Measurements from ENCODE around the gene GAL. TPM values are rescaled to one million over a fixed set of nuclear protein-coding genes. Genes with fewer than 3 reads are reported as not detected.
A peak's percentile ranks its signal among the peaks of the same experiment; 100 is the strongest.

The GAL gene
- total and polyA plus RNA-seq, 2 of the 8 experiments (the other 6 are each of a cell fraction or from before 2014, with no cell fraction given) = 81.8 to 233 TPM

DNA sequence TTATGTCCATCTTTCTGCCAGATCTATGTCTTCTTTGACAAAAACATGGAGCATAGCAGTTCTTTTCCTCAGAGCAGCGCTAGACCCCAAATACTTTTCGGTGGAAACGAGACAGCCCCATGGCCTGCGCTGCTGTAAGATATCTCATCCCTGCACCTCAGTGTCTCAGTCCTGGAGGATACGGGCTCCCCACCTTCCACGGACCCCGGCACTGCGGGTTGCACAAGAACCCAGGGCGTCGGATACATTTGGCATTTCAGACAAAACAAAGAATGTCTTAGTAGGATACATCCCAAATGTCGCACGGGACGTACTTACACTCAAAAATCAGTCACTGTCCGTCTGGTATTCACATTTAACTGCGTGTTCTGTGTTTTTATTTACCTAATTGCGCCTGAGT lies 9.9 kb upstream of the GAL start:
- Histone ChIP-seq H3K27me3 (replicated peaks in 1 of 4; ENCODE audit: control insufficient read depth in 3 of 4, extremely low read depth in 1 of 4, insufficient read depth in 3 of 4, low read length in 3 of 4) (no peaks in the 10 kb centered on the region; a peak in 2 of 7 replicates), H2AK5ac (ENCODE audit: low read depth, low read length) (no peak overlapping the region), H3K4ac (replicated peaks; ENCODE audit: insufficient read length, low read depth, low read length) (no peak overlapping the region), H2BK120ac (replicated peaks; ENCODE audit: low read depth, low read length) (no peak overlapping the region), H2BK12ac (ENCODE audit: low read depth, low read length) (0 out of 2 replicates have a peak overlapping the region, but pooled peaks have one; percentile 7), H3K23me2 (ENCODE audit: low read depth, low read length) (no peaks in the 10 kb centered on the region), H3K14ac (ENCODE audit: insufficient read length) (no peak overlapping the region), H3K23ac (ENCODE audit: insufficient read length) (no peak overlapping the region), H2BK5ac (ENCODE audit: low read depth, low read length) (no peak overlapping the region), H2AFZ (ENCODE audit: low read length) (no peak overlapping the region), H3K56ac (replicated peaks; ENCODE audit: insufficient read length, low read depth, low read length) (no peak overlapping the region), H3K79me2 (ENCODE audit: control insufficient read depth in 1 of 2, insufficient read depth in 2 of 2, low read length in 2 of 2) (no peaks in the 10 kb centered on the region), H3K9ac (replicated peaks in 1 of 4; ENCODE audit: extremely low read depth in 1 of 4, low read depth in 3 of 4, low read length in 3 of 4) (no peak overlapping the region), H4K91ac (replicated peaks; ENCODE audit: insufficient read length, low read length) (no peak overlapping the region), H3K4me3 (ENCODE audit: extremely low read depth in 1 of 4, insufficient read depth in 2 of 4, low read depth in 3 of 4, low read length in 4 of 4) (no peak overlapping the region), H3K27ac (ENCODE audit: low read depth, low read length) (no peak overlapping the region), H3K4me1 (replicated peaks in 1 of 4; ENCODE audit: control insufficient read depth in 3 of 4, insufficient read depth in 4 of 4, low read length in 3 of 4) (peaks cover 0 to 6% (median 2%) of the 10 kb centered on the region in 4 experiments; a peak in 3 of 7 replicates), H4K20me1 (replicated peaks in 1 of 2; ENCODE audit: control insufficient read depth in 1 of 2, insufficient read depth in 2 of 2, low read length in 2 of 2) (no peaks in the 10 kb centered on the region), H3K4me2 (ENCODE audit: insufficient read depth in 1 of 2, low read depth in 2 of 2, low read length in 2 of 2) (no peak overlapping the region), H3K79me1 (ENCODE audit: low read depth, low read length) (no peaks in the 10 kb centered on the region), H2BK15ac (ENCODE audit: low read length) (peak overlapping the region; percentile 61; the same call in 1 of the 2 replicates), H4K8ac (ENCODE audit: extremely low read depth, insufficient read depth, low read length) (no peak overlapping the region), H3K9me3 (ENCODE audit: insufficient read depth in 2 of 2, low read depth in 1 of 2, low read length in 1 of 2) (no peaks in the 10 kb centered on the region), H4K5ac (ENCODE audit: insufficient read length, low read depth, low read length) (no peak overlapping the region), H3K36me3 (ENCODE audit: control insufficient read depth in 2 of 4, insufficient read depth in 4 of 4, low read length in 3 of 4) (no peaks in the 10 kb centered on the region; a peak in 1 of 8 replicates), H3K18ac (ENCODE audit: extremely low read depth, low read length) (no peak overlapping the region), H2BK20ac (ENCODE audit: low read length) (no peak overlapping the region)
- DNase-seq (ENCODE audit: low read depth in 1 of 2, low spot score in 2 of 2) (no peak), FAIRE-seq (no peak)
- WGBS, 2 experiments (ENCODE audit: extremely low coverage in 1 of 2, insufficient coverage in 1 of 2, insufficient read length in 1 of 2, insufficient replicate concordance in 2 of 2, low coverage in 1 of 2, low lambda C conversion rate in 2 of 2, missing lambda C conversion rate in 1 of 2) = 93% methylated on average over 16 of the region's 16 CpGs; no CpG with 5 or more reads in 1 of the 2 experiments
- CTCF ChIA-PET (ENCODE audit: partially characterized antibody) = interaction anchor here (0.7 kb wide), 1 partner anchor 130 kb away, joined by 3 read pairs; no protein-coding TSS in a partner anchor
- TF ChIP-seq NANOG (IDR thresholded peaks at IDR 0.05; ENCODE audit: insufficient read depth, low read depth, low read length, poor library complexity, severe bottlenecking) (no peak), HDAC6 (IDR thresholded peaks at IDR 0.05; ENCODE audit: low read depth, low read length) (no peak), KDM5A (IDR thresholded peaks at IDR 0.05; ENCODE audit: low read length) (no peak), YY1 (IDR thresholded peaks at IDR 0.05; ENCODE audit: low read depth, low read length) (no peak), JUN (IDR thresholded peaks at IDR 0.05; ENCODE audit: low read depth, low read length) (no peak)
- POLR2A ChIA-PET (ENCODE audit: partially characterized antibody) = interaction anchor here (2.2 kb wide), 1 partner anchor 9 kb away, joined by 10 read pairs; the partner anchor contains the start of gene GAL
